CD4-positive, CD25-positive, alpha-beta regulatory T cell (primary cell): ENCODE data around the gene FHL2. TPM values are rescaled to one million over a fixed set of nuclear protein-coding genes. Genes with fewer than 3 reads are reported as not detected.

Source experiments
- ATAC-seq, 2 donors: fragments of 150-1000 bp; cut with Tn5 transposase; one replicate each; pipeline ENCODE4 v1.10.0; 2021; ENCODE audit warnings: low read depth in 2 of 2, moderate number of reproducible peaks in 2 of 2, moderate library complexity in 1 of 2
- DNase-seq, 3 donors: peaks; one replicate each; pipeline versions ENCODE4 v3.0.0 to v3.0.0-alpha.2; 2012 to 2022; ENCODE audit warnings: mixed read lengths in 1 of 3
- H3K27ac ChIP-seq: one replicate; pipeline ENCODE4 v1.7.0; 2013; ENCODE audit warnings: mild to moderate bottlenecking, low read length; ENCODE audit not compliant: insufficient read depth, poor library complexity, severe bottlenecking
- H3K27me3 ChIP-seq: one replicate; pipeline ENCODE4 v1.7.0; 2013; ENCODE audit warnings: low read length; ENCODE audit not compliant: control insufficient read depth, insufficient read depth
- H3K36me3 ChIP-seq: one replicate; pipeline ENCODE4 v1.7.0; 2013; ENCODE audit warnings: mild to moderate bottlenecking, low read length, moderate library complexity; ENCODE audit not compliant: control insufficient read depth, insufficient read depth
- H3K4me1 ChIP-seq: 2 replicates; pipeline ENCODE4 v1.7.0; 2013; ENCODE audit warnings: mild to moderate bottlenecking, low read length; ENCODE audit not compliant: insufficient read depth, control insufficient read depth, poor library complexity, severe bottlenecking
- H3K4me3 ChIP-seq: one replicate; pipeline ENCODE4 v1.7.0; 2013; ENCODE audit warnings: low read depth, mild to moderate bottlenecking, low read length, moderate library complexity
- H3K9me3 ChIP-seq, 2 experiments: 1 replicate in 1 of 2; 2 replicates in 1 of 2; pipeline ENCODE4 v1.7.0; 2013; ENCODE audit warnings: low read length in 2 of 2, mild to moderate bottlenecking in 1 of 2, moderate library complexity in 1 of 2; ENCODE audit not compliant: control insufficient read depth in 2 of 2
- H3K27ac Mint-ChIP-seq, 3 donors: one replicate each; pipeline ENCODE4 v1.8.0; 2020 to 2022; ENCODE audit warnings: mild to moderate bottlenecking in 3 of 3, mixed read lengths in 3 of 3, moderate library complexity in 2 of 3
- H3K27me3 Mint-ChIP-seq: one replicate; pipeline ENCODE4 v1.8.0; 2022; ENCODE audit warnings: mild to moderate bottlenecking, mixed read lengths
- H3K36me3 Mint-ChIP-seq: one replicate; pipeline ENCODE4 v1.8.0; 2020; ENCODE audit warnings: mixed read lengths
- H3K4me1 Mint-ChIP-seq, 4 donors: one replicate each; pipeline ENCODE4 v1.8.0; 2020 to 2022; ENCODE audit warnings: mixed read lengths in 4 of 4, mild to moderate bottlenecking in 1 of 4
- H3K4me3 Mint-ChIP-seq, 4 donors: one replicate each; pipeline ENCODE4 v1.8.0; 2020 to 2022; ENCODE audit warnings: mild to moderate bottlenecking in 4 of 4, mixed read lengths in 4 of 4, moderate library complexity in 3 of 4
- H3K9me3 Mint-ChIP-seq, 7 donors: one replicate each; pipeline ENCODE4 v1.8.0; 2020 to 2022; ENCODE audit warnings: mixed read lengths in 7 of 7, mild to moderate bottlenecking in 3 of 7, moderate library complexity in 2 of 7
- polyA plus RNA-seq, 4 donors: library from polyadenylated mRNA; unstranded; fragments of 300-500 nt; fragmentation: Illumina TruSeq; gene quantifications; one replicate each; pipeline ENCODE4 v1.2.3, GENCODE V29; 2021
- total RNA-seq: library from RNA; stranded (reverse); gene quantifications from one replicate; pipeline ENCODE4 v1.2.3, GENCODE V29; 2022

Gene FHL2
- total and polyA plus RNA-seq, 5 donors from 2014 or later, result 0.57 to 2.0 (median 1.1) TPM

DNA sequence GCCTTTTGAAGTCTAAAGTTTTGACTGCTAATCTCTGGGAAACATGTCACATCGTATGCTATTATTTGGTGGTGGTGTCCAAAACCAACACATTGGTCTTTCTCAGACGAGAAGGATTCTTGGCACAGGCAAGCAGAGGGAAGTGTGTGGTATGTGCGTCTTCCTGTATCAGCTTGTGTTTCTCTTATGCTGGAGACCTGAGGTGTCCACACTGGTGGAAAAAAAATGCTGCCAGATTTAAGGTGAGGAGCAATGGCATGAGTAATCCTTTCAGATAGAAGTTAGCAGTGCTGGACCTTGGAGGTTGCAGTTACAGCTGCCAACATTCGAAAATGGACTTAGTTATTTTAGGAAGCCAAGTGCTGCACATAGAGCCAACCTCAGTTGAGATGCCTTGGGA is 11.7 kb upstream of the FHL2 start:
- H3K4me3 Mint-ChIP-seq, result no peak overlapping the region
- H3K27me3 Mint-ChIP-seq, result peaks cover 58% of the 10 kb centered on the region
- ATAC-seq (no peak), DNase-seq (no peak)
- Histone ChIP-seq H3K4me3 (no peak overlapping the region), H3K9me3 (no peaks in the 10 kb centered on the region), H3K27me3 (peaks cover 19% of the 10 kb centered on the region), H3K4me1 (no peaks in the 10 kb centered on the region), H3K27ac (no peak overlapping the region), H3K36me3 (no peaks in the 10 kb centered on the region)
- peaks cover 0 to 2% (median 0%) of the 10 kb centered on the region in 7 donors for H3K9me3 Mint-ChIP-seq
- H3K27ac Mint-ChIP-seq, result no peak overlapping the region
- H3K36me3 Mint-ChIP-seq, result peaks cover 3% of the 10 kb centered on the region
- peaks cover 0 to 3% (median 1%) of the 10 kb centered on the region in 4 donors for H3K4me1 Mint-ChIP-seq

DNA sequence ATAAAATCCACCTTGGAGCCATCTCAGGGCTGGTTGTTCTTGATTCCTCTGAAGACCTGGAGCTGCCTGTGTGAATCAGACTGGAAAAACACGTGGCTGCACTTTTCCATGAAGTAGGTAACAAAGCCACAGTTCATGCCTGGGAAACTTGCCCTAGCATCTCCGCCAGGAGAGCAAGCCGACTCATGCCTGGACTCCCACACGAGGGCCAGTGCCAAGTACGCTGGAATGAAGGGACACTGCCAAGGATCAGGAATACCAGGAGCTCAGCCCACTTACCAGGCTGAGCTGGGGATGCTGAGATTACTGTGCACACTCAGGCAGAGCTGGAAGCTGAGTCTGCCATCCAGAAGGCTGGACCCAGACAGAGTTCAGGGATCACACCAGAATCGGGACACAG is 10.9 kb upstream of the FHL2 start:
- Histone ChIP-seq H3K27me3 (peaks cover 16% of the 10 kb centered on the region), H3K4me3 (no peak overlapping the region), H3K9me3 (no peaks in the 10 kb centered on the region), H3K27ac (no peak overlapping the region), H3K4me1 (no peaks in the 10 kb centered on the region), H3K36me3 (no peaks in the 10 kb centered on the region)
- Mint-ChIP-seq H3K4me1 (peaks cover 0 to 3% (median 1%) of the 10 kb centered on the region in 4 donors), H3K27ac (no peak overlapping the region), H3K4me3 (no peak overlapping the region), H3K9me3 (peaks cover 0 to 2% (median 0%) of the 10 kb centered on the region in 7 donors), H3K36me3 (no peaks in the 10 kb centered on the region), H3K27me3 (peaks cover 60% of the 10 kb centered on the region)
- ATAC-seq (no peak), DNase-seq (no peak)

DNA sequence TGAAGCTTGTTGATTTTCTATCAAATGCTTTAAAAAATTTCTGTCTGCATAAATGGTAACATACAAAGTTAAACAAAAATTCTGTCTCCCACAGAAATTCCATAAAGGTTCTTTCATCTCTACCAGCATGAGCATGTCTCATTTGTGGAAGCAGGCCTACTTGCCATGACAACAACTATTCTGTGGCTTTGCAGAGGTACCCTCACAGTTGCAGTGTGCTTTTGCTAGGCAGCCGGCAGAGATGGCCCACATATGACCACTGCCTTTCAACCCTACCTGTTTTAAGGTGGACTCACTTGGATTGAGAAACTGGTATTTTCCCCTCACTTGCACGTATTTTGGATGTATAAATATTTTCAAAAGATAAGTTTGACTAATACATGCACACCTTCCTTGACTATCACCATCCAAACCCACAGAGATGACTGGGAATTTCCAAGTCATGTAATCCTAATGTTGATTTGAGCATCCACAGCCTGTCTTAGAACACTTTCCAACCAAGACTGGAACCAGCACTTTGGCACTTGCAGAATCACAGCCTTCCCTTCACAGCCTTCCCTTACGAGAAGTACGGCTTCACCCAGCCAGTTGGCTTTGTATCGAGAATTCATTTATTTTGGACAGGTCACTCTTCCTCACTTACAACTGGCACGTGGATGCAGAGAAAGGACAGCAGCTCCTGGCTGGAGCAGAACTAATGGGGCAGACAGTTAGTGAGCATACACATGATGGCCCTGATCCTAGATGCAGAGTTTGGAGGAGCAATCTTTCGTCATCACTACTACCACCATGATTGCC is 9.3 kb upstream of the FHL2 start:
- Histone ChIP-seq H3K9me3 (no peaks in the 10 kb centered on the region), H3K4me1 (no peaks in the 10 kb centered on the region), H3K36me3 (no peaks in the 10 kb centered on the region), H3K27me3 (peaks cover 19% of the 10 kb centered on the region), H3K27ac (no peak overlapping the region), H3K4me3 (no peak overlapping the region)
- peaks cover 0 to 2% (median under 1%) of the 10 kb centered on the region in 4 donors for H3K4me1 Mint-ChIP-seq
- peaks cover 0 to 2% (median 0%) of the 10 kb centered on the region in 7 donors for H3K9me3 Mint-ChIP-seq
- ATAC-seq, result no peak
- no peaks in the 10 kb centered on the region for H3K36me3 Mint-ChIP-seq
- H3K4me3 Mint-ChIP-seq, result no peak overlapping the region
- no peak overlapping the region for H3K27ac Mint-ChIP-seq
- peaks cover 63% of the 10 kb centered on the region for H3K27me3 Mint-ChIP-seq
- no peak for DNase-seq

DNA sequence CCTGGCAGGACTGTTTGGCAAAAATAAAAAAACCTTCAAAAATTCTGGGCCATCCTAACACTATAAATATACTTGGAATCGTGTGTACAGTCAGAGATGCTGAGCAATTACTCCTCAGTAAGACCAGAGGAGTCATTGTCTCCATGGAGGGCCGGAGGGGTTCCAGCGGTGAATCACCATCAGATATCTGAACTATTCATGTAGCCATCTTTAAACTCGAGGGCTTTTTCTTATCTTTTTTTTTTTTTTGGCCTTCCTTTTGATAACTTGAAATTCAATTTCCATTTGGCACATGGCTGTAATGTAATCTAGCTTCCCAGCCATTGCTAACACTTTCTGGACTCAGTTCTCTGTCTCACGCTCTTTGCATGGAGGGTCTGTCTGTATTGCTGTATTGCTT is 7.4 kb upstream of the FHL2 start:
- DNase-seq, result no peak

DNA sequence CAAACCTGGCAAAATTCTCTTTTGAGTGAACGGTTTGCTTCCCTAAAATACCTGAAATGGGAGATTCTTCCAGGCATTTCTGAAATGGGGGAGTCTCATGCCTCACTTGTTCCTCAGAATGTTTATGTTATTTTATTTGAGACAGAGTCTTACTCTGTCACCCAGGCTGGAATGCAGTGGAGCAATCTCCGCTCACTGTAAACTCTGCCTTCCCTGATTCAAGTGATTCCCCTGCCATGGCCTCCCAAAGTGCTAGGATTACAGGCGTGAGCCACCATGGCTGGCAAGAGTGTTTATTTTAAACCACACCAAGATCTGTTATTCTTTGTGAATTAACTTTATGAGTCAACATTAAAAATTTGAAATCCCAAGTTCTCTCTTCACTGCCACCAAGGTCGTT is 6.4 kb upstream of the FHL2 start:
- H3K27me3 Mint-ChIP-seq, result peaks cover 59% of the 10 kb centered on the region
- DNase-seq (no peak), ATAC-seq (no peak)
- Histone ChIP-seq H3K9me3 (no peaks in the 10 kb centered on the region), H3K4me1 (no peaks in the 10 kb centered on the region), H3K27me3 (peaks cover 10% of the 10 kb centered on the region), H3K4me3 (no peak overlapping the region), H3K27ac (no peak overlapping the region), H3K36me3 (no peaks in the 10 kb centered on the region)
- H3K4me1 Mint-ChIP-seq, result no peaks in the 10 kb centered on the region
- no peak overlapping the region for H3K27ac Mint-ChIP-seq
- no peaks in the 10 kb centered on the region for H3K36me3 Mint-ChIP-seq
- no peak overlapping the region for H3K4me3 Mint-ChIP-seq
- peaks cover 0 to 2% (median 0%) of the 10 kb centered on the region in 7 donors for H3K9me3 Mint-ChIP-seq

More for the DNA sequence above, 7.4 kb upstream of the FHL2 start:
- no peaks in the 10 kb centered on the region for H3K9me3 ChIP-seq
- no peak for ATAC-seq
- peaks cover 10% of the 10 kb centered on the region for H3K27me3 ChIP-seq
- Mint-ChIP-seq H3K4me1 (no peaks in the 10 kb centered on the region), H3K9me3 (peaks cover 0 to 2% (median 0%) of the 10 kb centered on the region in 7 donors), H3K4me3 (no peak overlapping the region), H3K27ac (no peak overlapping the region), H3K36me3 (no peaks in the 10 kb centered on the region), H3K27me3 (peaks cover 60% of the 10 kb centered on the region)
- H3K4me1 ChIP-seq, result no peaks in the 10 kb centered on the region
- H3K4me3 ChIP-seq, result no peak overlapping the region
- H3K36me3 ChIP-seq, result no peaks in the 10 kb centered on the region
- no peak overlapping the region for H3K27ac ChIP-seq

DNA sequence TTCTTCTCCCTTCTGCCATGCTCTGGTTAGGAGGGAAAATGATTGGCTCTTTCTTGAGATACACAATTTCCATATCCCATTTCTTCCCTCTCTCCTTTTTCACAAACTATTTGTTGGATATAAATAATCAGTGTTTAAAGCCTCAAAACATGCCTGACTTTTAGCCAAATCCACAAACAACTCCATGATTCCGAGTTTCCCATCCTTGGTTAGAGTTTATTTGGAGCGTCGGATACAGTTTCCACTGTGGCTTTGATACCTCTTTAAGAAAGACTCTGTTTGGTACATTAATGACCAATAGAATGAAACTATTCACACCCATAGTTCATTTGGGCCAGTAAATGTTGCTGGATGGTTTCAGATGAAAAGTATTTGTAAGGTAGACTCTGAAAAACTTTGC is 5.9 kb upstream of the FHL2 start:
- no peaks in the 10 kb centered on the region for H3K36me3 Mint-ChIP-seq

DNA sequence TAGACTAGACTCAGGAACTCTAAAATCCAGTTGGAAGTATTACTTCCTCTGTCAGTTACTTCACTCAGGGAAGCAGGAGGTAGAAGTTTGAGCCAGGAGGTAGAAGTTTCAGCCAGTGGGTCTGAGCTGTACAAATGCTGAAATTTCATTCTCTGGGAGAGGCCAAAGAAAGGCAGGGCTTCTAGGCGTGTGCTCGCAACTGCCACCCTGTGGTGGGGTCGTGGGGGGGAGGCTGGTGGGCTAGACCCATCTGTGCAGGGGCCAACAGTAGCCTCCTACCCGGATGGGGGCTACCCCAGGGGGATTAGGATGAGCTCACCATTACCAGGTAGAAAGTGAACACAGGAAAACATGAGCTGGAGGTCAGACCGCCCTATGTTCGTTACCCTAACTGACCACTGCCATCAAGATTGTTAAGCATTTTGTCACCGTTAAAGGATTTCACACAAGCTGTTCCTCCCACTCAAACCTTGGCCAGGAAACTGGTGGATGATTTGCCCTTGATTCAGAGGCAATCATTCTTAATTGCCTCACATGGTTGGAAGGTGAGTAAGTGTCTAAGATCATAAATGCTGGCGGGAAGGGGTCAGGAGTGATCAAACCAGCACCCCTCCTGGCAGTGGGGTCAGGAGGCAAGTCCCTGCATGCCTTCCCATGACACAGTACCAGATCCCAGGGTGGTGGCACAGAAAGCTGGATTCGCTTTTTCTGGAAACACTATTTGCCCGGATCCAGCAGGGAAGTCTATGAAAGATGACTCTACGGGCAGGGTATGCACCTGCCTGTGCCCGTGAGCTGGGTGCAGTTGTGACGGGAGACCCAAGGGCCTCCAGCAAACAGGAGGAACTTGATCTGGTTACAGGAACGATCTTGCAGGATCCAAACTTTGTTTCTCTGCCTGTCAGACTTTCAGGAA is 5.2 kb upstream of the FHL2 start:
- H3K4me3 ChIP-seq, result no peak overlapping the region
- peaks cover 60% of the 10 kb centered on the region for H3K27me3 Mint-ChIP-seq
- peaks cover 16% of the 10 kb centered on the region for H3K27me3 ChIP-seq
- DNase-seq (no peak), ATAC-seq (no peak)
- no peak overlapping the region for H3K27ac ChIP-seq
- no peak overlapping the region for H3K27ac Mint-ChIP-seq
- H3K9me3 ChIP-seq, result no peaks in the 10 kb centered on the region
- H3K4me1 ChIP-seq, result peaks cover 3% of the 10 kb centered on the region
- H3K9me3 Mint-ChIP-seq, result peaks cover 0 to 2% (median 0%) of the 10 kb centered on the region in 7 donors
- no peaks in the 10 kb centered on the region for H3K36me3 ChIP-seq
- H3K4me1 Mint-ChIP-seq, result peaks cover 0 to 3% (median 0%) of the 10 kb centered on the region in 4 donors
- H3K4me3 Mint-ChIP-seq, result no peak overlapping the region
- no peaks in the 10 kb centered on the region for H3K36me3 Mint-ChIP-seq

More for the DNA sequence above, 5.9 kb upstream of the FHL2 start:
- peaks cover 0 to 2% (median 0%) of the 10 kb centered on the region in 7 donors for H3K9me3 Mint-ChIP-seq
- no peak for DNase-seq
- H3K4me1 ChIP-seq, result no peaks in the 10 kb centered on the region
- no peaks in the 10 kb centered on the region for H3K9me3 ChIP-seq
- ATAC-seq, result no peak
- H3K4me1 Mint-ChIP-seq, result peaks cover 0 to 2% (median 0%) of the 10 kb centered on the region in 4 donors
- no peak overlapping the region for H3K27ac Mint-ChIP-seq
- H3K4me3 Mint-ChIP-seq, result no peak overlapping the region
- peaks cover 14% of the 10 kb centered on the region for H3K27me3 ChIP-seq
- H3K27me3 Mint-ChIP-seq, result peaks cover 60% of the 10 kb centered on the region
- H3K36me3 ChIP-seq, result no peaks in the 10 kb centered on the region
- no peak overlapping the region for H3K27ac ChIP-seq
- no peak overlapping the region for H3K4me3 ChIP-seq
